ENCODE results near the gene ANKRD28.

Gene ANKRD28

GRCh38 chr3:15723624-15723884, 74.2 kb downstream of the ANKRD28 start:
- no peak for DNase-seq (ENCODE audit: low spot score)

DNA sequence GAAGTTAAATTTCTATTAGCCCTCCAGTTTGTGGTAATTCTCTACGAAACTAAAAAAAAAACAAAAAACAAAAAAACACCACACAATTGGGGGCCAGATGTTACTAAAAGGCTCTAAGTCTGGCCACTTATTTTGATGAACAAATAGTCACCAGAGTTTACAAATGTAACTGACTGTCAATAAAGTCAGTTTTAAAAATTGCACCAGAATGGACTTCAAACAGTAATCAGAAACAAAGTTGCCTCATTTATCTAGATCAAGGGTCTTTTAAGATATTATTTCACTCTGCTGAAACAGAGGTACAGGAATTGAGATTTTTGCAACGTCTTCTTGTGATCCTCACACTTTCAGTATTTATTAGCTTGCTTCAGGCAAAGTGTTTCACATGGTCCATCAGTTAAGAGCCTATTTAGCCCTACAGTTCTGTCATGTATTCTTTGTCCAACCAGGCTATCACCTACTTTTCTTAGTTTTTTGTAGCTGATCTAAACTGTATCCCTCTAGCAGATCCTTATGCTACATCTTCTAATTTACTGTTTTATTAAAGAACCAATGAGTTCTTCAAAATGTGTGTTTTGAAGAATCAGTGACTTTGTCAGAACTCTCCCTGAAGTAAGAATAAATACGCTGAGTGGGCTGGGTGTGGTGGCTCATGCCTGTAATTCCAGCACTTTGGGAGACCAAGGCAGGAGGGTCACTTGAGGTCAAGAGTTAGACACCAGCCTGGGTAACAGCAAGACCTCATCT, 74.7 kb downstream of the ANKRD28 start:
- no peak for DNase-seq (ENCODE audit: low spot score)

DNA sequence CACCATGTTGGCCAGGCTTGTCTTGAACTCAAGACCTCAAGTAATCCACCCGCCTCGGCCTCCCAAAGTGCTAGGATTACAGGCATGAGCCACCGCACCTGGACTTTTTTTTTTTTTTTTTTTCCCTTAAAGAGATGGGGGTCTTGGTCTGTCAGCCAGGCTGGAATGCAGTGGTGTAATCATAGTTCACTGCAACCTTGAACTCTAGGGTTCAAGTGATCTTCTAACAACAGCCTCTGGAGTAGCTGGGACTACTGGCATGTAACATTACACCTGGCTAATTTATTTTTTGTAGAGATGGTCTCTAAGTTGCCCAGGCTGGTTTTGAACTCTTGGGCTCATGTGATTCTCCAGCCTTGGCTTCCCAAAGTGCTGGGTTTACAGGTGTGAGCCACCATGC, 81.6 kb downstream of the ANKRD28 start:
- no peak for DNase-seq (ENCODE audit: low spot score)

GRCh38 chr3:15714448-15714847, 83.3 kb downstream of the ANKRD28 start:
- no peak for DNase-seq (ENCODE audit: low spot score)

- DNase-seq (ENCODE audit: low spot score), result no peak
Measured at GRCh38 chr3:15713364-15713763, 84.4 kb downstream of the ANKRD28 start.

DNA sequence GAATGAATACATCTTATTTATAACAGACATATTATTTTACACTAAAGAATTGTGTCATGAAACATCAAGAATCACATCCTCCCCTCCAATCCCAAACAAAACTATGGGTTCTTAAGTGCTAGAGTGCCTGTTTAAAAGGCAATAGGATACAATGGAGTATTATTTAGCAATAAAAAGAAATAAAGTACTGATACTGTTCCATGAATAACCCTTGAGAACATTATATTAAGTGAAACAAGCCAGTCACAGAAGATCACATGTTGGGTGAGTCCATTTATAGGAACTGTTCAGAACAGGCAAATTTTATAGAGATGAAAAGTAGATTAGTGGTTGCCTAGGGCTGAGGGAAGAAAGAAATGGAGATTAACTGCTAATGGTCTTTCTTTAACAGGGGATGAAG, 86.5 kb downstream of the ANKRD28 start:
- no peak for DNase-seq (ENCODE audit: low spot score)

GRCh38 chr3:15708882-15709677, 88.7 kb downstream of the ANKRD28 start:
- no peak for DNase-seq (ENCODE audit: low spot score)

DNA sequence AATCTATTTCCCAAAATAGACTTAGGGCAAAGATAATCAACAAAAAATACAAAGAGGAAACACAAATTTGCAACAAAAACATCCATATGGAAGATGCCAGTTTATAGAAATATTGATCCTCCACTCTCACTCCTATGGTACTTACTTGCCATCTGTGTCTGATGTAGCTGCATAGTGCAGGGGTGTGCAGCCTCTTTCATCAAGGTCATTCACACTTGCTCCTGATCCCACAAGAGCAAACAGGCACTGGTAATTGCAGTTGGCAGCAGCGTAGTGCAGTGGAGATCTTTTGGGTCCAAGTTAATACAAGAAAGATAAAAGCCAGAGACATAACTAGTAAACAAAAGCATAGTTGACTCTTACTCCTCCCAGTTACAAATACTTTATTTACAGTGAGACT, 90.0 kb downstream of the ANKRD28 start:
- no peak for DNase-seq (ENCODE audit: low spot score)

GRCh38 chr3:15703346-15703745, 94.4 kb downstream of the ANKRD28 start:
- no peak for DNase-seq (ENCODE audit: low spot score)

GRCh38 chr3:15694628-15695027, 103.2 kb downstream of the ANKRD28 start:
- DNase-seq (ENCODE audit: low spot score), result no peak

DNA sequence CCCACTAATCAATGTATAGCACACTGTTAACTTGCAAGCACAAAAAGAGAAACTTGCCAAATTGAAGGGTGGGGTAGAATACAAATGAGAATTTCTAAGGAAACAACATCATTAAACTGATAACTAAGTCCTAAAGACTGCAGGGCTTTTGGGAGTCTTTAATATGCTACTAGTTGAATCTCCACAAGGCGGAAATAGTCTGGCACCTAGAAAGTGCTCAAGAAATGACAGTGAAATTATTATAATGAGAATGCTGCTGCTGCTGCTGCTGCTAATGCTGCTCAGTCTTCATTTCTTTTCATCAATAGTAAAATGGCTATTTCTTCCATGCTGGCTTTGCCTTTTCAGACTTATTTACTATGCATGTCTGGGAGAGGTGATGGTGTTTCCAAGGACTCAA, 104.4 kb downstream of the ANKRD28 start:
- DNase-seq (ENCODE audit: low spot score), result no peak

DNA sequence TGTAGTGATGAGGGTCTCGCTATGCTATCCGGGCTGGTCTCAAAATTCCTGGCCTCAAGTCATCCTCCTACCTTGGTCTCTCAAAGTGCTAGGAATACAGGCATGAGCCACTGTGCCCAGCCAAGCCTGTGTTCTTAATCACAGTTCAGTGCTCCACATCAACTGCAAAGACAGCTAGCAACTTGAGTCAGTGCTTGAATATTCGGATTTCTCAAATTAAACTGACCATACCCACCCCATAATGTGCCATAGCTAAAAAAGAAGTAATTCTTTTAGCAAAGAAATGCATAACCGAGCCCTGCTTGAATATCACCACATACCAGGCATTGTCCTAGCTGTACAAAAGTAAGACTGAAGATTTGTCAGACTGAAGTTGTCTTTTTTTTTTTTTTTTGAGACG, 107.0 kb downstream of the ANKRD28 start:
- DNase-seq (ENCODE audit: low spot score), result no peak

DNA sequence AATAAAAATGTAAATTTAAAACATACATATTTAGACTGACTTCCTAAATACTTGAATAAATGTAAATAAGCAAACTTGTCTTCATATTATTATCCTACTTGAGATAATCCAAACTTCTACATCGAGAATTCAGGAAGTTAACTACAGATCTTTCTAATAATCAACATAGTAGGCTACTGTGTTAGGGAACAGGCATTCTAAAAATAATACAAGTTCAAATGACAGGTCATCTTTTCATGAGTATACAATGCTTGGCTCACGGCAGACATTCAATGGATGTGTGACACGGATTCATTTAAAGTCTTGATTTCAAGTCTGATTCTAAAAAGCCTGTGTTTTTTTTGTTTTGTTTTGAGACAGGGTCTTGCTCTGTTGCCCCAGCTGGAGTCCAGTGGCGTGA, 107.5 kb downstream of the ANKRD28 start:
- DNase-seq (ENCODE audit: low spot score), result no peak

- no peak for DNase-seq (ENCODE audit: low spot score)
Measured at GRCh38 chr3:15685927-15686326, 111.9 kb downstream of the ANKRD28 start.

DNA sequence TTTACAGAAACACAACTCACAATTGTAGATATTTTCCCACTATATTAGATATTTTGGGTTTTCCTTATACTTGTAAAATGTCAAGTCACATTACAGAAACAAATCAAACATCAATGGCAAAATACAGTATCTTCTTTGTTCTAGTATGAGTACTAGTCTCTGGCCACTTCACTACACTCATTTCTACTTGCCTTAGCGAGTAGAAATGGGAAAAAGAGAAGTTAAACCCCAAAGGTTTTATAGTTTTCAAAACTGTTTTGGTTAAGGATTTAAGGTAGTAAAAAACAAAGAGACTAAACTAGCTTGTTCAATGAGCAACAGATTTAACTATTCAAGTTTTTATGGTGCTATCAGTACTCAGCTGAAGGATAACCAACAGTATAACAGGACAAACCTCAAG, 114.5 kb downstream of the ANKRD28 start:
- no peak for DNase-seq (ENCODE audit: low spot score)

DNA sequence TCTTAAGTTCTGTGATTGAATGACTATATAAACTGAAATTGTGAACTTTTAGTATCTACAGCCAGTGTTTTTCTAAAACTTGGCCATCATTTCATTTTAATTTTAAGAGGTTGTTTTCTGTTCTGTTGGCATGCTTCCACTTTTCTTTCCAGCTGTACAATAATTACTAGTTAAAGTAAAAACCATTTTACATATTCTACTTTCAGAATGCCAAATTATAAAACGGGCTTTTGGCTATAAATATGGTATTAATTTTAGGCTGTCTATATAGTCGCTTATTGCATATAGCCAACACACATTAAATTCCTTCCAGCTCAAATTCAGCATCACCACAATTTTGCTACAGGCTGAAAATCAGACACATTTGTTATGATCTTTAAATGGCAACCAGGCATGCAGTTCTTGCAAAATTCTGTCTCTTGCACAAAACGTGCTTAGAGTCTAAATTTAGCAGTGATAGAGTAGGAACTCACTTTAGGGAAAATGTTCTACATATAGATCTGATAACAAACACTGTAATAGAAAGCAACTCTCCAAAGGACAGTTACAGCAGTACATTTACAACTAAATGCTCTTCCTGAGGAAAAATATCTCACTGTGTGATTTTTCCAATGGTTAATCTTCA, 115.1 kb downstream of the ANKRD28 start:
- DNase-seq (ENCODE audit: low spot score), result no peak

DNA sequence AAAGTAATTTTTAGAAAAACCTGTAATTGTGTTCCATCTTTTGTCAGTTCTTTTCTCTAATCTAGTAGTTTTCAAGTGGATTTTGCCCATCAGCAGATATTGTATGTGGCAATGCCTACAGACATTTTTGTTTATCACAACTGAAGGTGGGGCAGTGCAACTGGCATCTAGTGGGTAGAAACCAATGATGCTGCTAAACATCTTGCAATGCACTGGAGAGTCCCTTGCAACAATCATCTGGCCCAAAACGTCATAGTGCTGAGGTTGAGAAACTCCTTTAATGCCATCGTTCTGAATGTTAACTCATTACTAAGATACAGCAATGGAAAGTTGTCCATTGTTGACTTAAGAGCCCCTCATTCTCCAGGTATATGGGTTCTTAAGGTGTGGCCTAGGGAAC, 116.1 kb downstream of the ANKRD28 start:
- no peak for DNase-seq (ENCODE audit: low spot score)

DNA sequence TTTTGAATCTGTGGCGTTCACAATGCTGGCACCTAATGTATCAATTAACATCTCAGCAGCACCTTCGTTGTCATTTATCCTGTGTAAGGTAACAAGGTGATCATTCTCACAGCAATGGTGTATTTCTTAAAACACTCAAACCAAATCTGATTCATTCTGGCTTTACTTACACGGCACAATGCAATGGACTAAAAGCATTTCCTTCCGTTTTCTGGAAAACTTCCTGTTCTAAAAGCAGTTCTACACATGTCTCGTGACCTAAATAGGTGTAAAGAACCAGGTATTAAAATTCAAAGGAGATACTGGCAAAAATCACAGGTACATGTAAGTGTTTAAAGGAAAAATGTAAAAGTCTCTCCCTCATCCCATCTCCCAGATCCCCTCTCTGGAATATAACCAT, 118.5 kb downstream of the ANKRD28 start:
- no peak for DNase-seq (ENCODE audit: low spot score)

GRCh38 chr3:15676259-15676658, 121.5 kb downstream of the ANKRD28 start:
- DNase-seq (ENCODE audit: low spot score), result no peak

DNA sequence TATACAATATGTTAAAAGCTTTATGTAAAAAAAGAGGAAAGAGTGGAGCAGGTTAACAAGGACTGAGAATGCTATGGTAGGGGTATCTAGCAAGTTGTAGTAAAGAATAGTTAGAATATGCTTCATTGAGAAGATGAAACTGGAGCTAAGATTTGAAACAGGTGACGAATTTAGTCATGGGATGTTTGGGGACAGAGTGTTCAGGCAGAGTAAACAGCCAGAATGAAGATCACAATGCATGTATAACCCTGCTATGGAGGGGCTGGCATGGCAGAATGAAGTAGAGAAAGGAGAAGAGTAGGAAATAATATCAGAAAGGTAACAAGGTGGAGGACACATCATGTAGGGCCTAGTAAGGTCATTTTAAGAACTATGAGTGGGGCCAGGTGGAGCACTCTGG, 124.2 kb downstream of the ANKRD28 start:
- no peak for DNase-seq (ENCODE audit: low spot score)

DNA sequence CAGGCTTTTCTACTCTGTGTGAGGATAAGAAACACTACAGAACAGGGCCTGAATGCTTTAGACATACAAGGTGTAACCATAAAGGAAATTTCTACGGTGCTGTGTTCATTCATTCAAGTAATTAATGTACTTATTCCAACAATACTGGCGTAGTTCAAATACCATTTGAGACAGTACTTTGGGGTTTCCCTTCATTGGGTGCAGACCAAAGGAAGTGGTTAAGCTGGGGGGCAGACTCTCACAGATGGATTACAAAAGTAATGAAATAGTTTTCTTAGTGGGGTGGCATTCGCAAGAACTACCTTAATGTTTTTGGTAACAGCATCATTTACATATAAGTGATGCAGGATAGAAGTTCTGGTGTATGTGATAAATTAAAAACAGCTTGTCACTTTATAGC, 130.3 kb downstream of the ANKRD28 start:
- no peak for DNase-seq (ENCODE audit: low spot score)

DNA sequence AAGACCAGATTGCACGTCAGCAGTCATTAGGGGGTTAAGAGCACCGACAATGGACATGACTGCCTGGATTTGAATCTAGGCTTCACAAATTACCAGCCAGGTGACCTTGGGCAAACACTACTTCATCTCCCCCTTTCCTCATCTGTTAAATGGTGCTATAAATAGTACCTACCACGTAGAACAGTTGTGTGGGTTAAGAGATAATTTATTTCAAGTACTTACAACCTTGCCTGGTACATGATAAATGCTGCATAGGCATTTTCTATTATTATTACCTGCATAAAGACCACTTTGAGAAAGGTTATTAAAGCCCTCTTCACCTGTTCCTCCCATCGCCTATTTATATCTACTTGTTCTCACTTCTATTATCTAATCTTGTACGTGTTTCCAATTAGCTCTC, 131.5 kb downstream of the ANKRD28 start:
- DNase-seq (ENCODE audit: low spot score), result no peak

DNA sequence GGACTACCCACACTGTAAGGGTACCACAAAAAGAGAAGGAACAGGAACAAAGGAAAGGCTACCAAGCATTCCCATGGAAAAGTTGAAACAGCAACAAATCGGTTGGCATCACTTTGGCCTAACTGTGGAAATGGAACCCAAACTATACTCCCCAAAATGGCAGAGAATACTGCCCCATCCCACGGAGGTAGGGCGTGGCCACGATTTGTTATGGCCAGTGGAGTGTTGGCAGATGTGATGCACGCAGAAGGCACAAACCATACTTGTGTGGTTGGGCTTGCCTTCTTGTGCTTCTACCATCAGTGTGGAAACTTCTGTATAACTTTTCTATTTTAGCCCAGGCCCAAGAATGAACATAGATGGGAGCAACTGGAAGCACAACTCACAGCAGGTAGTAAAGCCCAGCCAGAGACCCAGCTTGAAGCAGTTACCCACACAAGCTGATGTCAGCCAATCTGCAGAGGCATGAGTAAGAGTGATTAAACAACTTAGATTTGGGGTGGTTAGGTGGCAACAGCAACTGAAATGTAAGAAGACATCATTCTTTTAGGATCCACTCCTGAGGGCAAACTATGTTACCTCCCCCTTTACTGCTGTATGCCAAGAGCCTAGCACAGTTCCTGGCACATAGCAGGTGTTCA, 132.1 kb downstream of the ANKRD28 start:
- no peak for DNase-seq (ENCODE audit: low spot score)
